GM20000 (cell line): Measurements from ENCODE around the gene UBE2L5.

ENCODE experiments used
- DNase-seq: peaks from one replicate; pipeline ENCODE4 v3.0.0; 2012; ENCODE audit warnings: low spot score
- TF ChIP-seq, protein P1 (sequence below): IDR thresholded peaks from 2 replicates; pipeline ENCODE4 v1.5.1; 2012; ENCODE audit warnings: mild to moderate bottlenecking, control low read depth; ENCODE audit errors: extremely low read depth, missing control alignments

The UBE2L5 gene

DNA sequence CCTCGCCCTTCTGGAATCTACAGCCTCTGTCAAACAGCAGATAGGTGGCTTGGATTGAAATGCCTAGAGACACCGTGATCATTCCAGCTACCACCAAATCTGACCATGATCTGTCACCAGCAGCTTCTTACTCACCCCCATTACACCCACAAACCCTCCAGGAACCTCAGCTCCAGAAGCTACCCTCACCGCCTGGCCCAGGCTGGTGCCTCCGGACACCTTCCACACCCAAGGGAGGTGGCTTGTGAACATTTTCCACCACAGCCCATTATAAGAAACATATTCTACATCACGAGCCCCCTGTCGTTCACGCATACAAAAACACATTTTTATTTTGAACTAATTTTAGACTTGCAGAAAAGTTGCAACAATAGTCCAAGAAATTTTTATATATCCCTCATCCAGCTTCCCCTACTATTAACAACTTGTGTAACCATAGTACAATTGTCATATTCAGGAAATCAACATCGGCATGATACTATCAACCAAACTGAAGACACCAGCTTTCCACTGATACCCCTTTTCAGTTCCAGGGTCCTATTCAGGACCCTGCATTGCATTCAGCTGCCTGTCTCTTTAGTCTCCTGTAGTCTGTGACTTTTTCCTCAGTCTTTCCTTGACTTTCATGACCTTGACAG is 15.4 kb upstream of the UBE2L5 start:
- TF ChIP-seq, protein P1, sequence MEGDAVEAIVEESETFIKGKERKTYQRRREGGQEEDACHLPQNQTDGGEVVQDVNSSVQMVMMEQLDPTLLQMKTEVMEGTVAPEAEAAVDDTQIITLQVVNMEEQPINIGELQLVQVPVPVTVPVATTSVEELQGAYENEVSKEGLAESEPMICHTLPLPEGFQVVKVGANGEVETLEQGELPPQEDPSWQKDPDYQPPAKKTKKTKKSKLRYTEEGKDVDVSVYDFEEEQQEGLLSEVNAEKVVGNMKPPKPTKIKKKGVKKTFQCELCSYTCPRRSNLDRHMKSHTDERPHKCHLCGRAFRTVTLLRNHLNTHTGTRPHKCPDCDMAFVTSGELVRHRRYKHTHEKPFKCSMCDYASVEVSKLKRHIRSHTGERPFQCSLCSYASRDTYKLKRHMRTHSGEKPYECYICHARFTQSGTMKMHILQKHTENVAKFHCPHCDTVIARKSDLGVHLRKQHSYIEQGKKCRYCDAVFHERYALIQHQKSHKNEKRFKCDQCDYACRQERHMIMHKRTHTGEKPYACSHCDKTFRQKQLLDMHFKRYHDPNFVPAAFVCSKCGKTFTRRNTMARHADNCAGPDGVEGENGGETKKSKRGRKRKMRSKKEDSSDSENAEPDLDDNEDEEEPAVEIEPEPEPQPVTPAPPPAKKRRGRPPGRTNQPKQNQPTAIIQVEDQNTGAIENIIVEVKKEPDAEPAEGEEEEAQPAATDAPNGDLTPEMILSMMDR, result no peak

DNA sequence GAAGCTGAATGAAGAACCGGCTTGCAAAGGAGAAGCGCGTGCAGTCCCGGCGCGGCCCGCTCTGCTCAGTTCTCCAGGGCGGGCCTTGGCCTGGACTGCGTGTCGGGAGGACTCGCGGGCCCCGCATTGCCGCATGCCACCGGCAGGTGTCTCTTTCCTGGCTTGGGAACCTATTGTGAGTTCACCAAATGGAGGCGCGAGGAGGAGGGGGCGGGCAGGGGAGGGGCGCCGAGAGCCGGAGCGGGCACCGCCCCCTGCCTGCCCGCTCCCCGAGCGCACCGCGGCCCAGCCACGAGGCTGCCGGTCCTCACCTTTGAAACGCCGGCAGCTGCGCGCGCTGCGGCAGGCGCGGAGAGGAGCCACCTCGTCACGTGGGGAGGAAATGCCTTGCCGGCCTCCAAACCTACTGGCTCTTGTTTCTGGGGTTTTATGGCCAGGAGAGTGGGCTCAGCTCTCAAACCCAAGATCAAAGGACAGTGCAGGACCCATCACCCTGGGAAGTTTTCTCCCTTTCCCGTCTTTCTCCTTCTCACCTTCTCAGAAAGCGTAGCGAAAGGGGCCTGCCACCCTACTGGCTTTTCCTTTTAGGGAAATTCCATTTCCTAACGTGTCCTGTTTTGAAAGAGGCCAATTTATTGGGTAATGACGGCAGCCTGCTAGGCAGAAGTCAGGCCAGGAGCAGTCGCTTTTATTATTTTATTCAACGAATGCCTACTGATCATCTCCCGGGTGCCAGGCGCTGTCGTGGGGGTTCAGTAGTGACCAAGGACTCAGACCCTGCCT is 13.8 kb upstream of the UBE2L5 start:
- TF ChIP-seq, protein P1, result peak; percentile 88
- DNase-seq, result peak; percentile 91

More for the DNA sequence above, 15.4 kb upstream of the UBE2L5 start:
- DNase-seq, result no peak

DNA sequence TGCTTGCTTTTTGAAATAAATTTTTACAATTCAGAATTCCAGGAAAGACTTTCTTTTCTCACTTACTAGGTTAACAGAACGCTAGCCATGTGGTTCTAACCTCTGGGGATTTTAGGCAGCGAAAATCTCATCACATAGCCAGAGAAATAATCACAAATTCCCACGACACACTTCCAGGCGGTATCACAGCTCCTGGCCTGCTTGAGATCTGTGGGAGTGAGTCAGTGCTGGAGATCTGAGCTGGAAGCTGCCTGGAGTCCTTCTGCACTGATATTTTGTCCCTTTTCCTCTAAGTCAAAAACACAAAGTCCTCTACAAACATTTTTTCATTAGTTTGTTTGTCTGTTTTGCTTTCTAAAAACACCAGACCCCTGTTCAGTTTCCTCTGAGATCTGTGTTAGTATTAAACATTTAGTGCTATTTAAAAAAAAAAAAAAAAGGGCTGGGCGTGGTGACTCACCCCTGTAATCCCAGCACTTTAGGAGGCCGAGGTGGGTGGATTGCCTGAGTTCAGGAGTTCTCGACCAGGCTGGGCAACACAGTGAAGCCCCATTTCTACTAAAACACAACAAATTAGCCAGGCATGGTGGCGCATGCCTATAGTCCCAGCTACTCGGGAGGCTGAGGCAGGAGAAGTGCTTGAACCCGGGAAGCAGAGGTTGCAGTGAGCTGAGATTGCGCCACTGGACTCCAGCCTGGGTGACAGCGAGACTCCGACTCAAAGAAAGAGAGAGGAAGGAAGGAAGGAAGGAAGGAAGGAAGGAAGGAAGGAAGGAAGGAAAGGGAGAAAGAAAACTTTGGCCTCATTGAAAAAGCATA is 12.2 kb upstream of the UBE2L5 start:
- no peak for DNase-seq
- TF ChIP-seq, protein P1, result no peak

DNA sequence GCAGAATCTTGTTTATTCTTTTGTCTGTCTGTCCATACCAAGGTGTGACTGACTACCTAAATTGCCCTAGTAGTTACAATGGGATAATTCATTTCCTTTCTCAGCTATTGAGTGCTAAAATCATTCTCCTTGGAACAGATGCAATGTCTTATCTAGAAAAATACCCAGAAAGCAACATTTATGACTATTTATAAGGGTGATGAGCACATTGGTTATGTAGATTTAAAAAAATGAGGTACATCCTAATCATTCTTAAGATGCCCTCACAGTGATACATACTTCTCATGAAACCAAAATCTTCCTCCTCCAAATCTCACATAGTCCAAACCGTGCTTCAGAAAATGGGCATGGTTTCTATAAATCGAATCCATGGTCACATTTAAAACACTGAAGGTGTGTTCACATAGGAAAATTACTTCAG is 11.6 kb upstream of the UBE2L5 start:
- no peak for DNase-seq

DNA sequence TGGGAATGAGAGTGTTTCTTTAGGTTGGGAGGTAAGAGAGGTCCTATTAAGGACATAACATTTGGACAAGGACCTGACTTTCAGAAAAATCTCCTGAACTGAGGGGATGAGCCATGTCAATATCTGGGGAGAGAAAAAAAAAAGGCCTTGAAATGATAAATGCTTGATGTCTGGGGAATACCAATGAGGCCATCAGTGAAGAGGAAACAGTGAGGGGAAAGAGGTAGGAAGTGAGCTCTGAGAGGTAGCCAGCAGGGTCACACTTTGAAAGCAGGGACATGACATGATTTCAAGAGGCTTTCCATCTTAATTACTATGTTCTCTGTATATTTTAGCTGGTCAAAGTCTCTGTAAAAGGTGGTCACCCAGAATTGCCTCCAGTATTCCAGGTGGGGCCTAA is 9.9 kb upstream of the UBE2L5 start:
- no peak for DNase-seq
- TF ChIP-seq, protein P1, result no peak

More for the DNA sequence above, 11.6 kb upstream of the UBE2L5 start:
- TF ChIP-seq, protein P1, result no peak

DNA sequence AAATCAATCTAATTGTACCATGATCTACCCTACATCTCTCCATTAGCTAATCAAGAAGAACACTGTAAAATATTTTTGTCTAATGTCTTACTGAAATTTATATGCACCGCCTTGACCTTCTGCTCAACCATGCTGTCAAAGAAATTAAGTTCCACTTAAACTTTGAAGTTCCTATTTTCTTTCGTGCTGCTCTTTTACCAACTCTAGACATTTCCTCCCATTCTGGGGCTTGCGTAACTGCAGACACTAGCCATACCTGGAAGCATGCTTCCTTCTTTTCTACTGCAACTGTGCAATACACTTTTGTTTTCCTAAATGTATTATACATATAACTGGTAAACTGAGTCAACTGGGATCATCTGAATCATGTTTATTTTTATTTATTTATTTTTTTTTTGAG is 8.5 kb upstream of the UBE2L5 start:
- DNase-seq, result no peak
- TF ChIP-seq, protein P1, result no peak
